ENCODE measurements around the gene RPS28.

GRCh38 chr19:8321986-8322637 is 816 bp downstream of the RPS28 start:
- TF ChIP-seq POU2F2 (IDR thresholded peaks at IDR 0.05; ENCODE audit: low read depth, low read length) (no peak), POLR2A (IDR thresholded peaks at IDR 0.05; ENCODE audit: low read depth, low read length) (no peak), SPI1 (IDR thresholded peaks at IDR 0.05; ENCODE audit: low read depth, low read length) (no peak), POLR2AphosphoS5 (IDR thresholded peaks at IDR 0.05; ENCODE audit: low read depth, low read length) (no peak)

All from GM12891 (cell line).